Mononuclear cell (primary cell): ENCODE measurements around the gene PXMP2. TPM values are rescaled to one million over a fixed set of nuclear protein-coding genes. Genes with fewer than 3 reads are reported as not detected.
"Not testable (repeated sequence)": the region's sequence is repeated elsewhere in the genome, so short reads cannot be mapped to it uniquely, and the experiment has no call there.

Source experiments
- H3K27me3 ChIP-seq: 2 replicates; pipeline ENCODE4 v1.6.0; 2011; ENCODE audit warnings: low read length, control low read depth; ENCODE audit not compliant: insufficient read depth
- H3K4me1 ChIP-seq: 2 replicates; pipeline ENCODE4 v1.5.1; 2011; ENCODE audit warnings: mild to moderate bottlenecking, low read length, control low read depth; ENCODE audit not compliant: insufficient read depth
- H3K4me3 ChIP-seq: 2 replicates; pipeline ENCODE4 v1.5.1; 2011; ENCODE audit warnings: mild to moderate bottlenecking, low read length, moderate library complexity
- H3K9me3 ChIP-seq: 2 replicates; pipeline ENCODE4 v1.5.1; 2011; ENCODE audit warnings: low read depth, mild to moderate bottlenecking, control low read depth, low read length
- total RNA-seq: library from RNA; depleted of rRNA; stranded (reverse); fragments of >200 nt; gene quantifications from one replicate; pipeline ENCODE4 v1.2.3, GENCODE V29; 2012

PXMP2 gene
- total RNA-seq, 1 donor = 3.0 TPM

DNA sequence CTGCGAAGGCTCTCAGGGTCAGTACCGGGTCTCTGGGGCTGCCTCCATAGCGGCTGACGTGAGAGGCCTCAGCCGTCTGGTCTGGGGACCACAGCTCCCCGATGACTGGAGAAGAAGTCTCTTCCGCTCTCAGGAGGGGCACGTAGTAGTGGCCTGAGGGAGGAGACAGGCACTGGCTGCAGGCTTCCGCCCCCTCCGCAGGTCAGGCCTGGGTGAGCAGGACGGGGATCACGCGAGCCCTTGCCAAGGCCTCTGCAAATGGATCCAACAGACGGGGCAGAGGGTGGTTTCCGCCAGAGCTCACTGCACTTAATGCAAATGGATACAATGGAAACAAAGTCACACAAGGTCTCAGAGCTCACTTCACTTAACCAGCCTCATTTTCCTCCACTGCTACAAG is 49.5 kb downstream of the PXMP2 start:
- H3K9me3 ChIP-seq = no peaks in the 10 kb centered on the region
- H3K4me1 ChIP-seq = no peaks in the 10 kb centered on the region
- no peak overlapping the region for H3K4me3 ChIP-seq
- H3K27me3 ChIP-seq = no peaks in the 10 kb centered on the region

DNA sequence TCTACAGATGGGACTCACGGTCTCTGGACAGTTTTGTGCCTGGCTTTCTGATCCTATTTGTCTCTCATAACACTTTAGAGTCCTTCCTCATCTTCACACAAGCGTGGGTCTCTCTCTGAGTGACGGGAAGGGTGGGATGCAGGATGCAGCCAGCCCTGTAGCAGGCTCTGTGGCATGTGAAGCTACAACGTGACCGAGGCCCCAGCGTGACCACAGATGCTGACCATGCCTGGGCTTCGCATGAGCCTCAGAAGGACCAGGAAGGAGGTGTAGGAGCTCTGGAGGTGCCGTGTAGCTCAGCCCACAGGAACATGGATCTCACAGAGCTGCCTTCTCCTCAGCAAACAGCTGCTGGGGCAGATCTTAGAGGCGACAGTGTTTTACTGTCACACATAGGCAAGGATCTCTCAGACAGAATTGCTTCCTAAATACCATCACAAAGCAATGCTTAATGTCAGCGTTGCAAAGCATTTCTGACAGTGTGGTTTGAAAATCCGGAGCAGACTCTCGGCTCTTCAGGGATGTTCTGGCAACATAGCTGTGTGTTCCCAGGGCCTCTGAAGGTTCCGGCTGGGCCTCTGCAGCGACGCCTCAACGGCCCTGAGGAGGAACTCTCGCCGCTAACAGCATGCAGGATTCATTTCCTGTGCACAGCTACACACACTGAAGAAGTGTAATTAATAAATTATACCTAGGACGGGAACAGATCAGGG is 52.4 kb downstream of the PXMP2 start:
- no peaks in the 10 kb centered on the region for H3K9me3 ChIP-seq
- no peaks in the 10 kb centered on the region for H3K27me3 ChIP-seq
- no peaks in the 10 kb centered on the region for H3K4me1 ChIP-seq
- H3K4me3 ChIP-seq = no peak overlapping the region

DNA sequence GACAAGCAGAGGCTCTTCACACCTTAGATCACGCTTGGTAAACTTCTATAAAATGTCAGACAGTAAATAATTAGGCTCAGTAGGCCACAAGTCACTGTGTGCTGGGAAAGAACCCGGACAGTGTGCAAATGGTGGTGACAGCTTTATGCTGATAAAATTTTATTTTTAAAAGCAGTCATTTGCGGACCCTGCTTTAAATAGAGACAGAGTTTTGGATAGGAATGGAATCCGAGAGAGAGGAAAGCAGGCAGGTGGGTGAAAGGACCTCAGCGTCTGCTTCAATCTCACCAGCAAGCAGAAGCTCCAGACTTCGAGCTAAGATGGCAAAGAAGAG is 52.9 kb downstream of the PXMP2 start:
- Histone ChIP-seq H3K4me3 (no peak overlapping the region), H3K4me1 (no peaks in the 10 kb centered on the region), H3K27me3 (no peaks in the 10 kb centered on the region), H3K9me3 (no peaks in the 10 kb centered on the region)

DNA sequence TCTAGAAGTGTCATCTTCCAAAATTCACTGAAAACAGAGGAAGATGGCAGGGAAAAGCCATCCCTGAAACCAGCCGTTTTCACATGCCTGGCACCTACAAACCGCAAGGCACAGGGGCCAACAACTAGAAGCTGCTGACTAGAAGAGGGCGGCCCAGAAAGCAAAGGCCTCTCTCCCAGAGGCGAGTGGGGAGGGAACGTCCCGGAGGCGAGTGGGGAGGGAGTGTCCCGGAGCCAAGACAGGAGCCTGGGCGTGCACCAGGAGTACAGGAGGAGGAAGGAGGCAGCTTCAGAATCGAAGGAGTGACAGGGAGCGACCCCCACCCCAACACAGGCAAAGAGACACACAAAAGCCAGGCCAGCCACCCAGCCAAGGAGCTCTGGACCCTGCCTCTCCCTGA is 53.3 kb downstream of the PXMP2 start:
- Histone ChIP-seq H3K4me3 (no peak overlapping the region), H3K9me3 (no peaks in the 10 kb centered on the region), H3K4me1 (no peaks in the 10 kb centered on the region), H3K27me3 (no peaks in the 10 kb centered on the region)

DNA sequence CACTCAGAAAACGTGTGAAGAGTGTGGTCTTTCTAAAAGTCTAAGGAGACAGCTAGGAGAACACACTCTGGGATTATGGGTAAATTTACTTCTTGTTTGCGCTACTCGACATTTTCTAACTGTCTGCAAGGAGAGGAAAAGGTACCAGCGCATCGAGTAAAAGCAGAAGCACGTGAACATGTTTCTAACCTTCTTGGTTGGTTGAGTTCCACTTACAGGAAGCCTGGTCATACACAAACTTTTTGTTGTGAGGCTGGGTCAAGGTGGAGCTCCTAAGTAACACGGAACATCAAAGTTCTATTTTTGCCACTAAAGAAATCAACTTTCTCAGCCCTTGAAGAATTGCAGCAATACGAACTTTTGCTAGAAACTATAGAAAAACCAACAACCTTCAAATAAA is 54.2 kb downstream of the PXMP2 start:
- H3K9me3 ChIP-seq = no peaks in the 10 kb centered on the region
- no peaks in the 10 kb centered on the region for H3K4me1 ChIP-seq
- no peaks in the 10 kb centered on the region for H3K27me3 ChIP-seq
- H3K4me3 ChIP-seq = no peak overlapping the region

DNA sequence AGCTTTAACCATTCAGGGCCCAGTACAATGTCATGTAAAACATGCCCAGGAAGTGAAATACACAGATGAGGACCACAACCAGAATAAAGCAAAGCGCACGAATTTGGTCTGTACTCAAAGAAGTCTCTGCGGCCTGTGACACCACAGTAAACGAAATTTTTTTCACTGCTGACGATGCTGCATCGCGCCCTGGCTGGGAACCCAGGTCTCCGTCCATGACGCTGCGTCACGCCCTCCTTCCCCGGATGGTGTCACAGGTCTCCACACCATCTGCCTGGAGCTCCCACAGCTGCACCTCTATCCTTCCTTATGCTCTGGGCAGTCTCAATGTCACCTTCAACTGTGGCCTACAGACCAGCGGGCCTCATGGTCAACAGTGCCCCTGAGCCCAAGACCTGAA is 56.4 kb downstream of the PXMP2 start:
- H3K4me3 ChIP-seq = no peak overlapping the region
- no peaks in the 10 kb centered on the region for H3K4me1 ChIP-seq
- H3K27me3 ChIP-seq = no peaks in the 10 kb centered on the region
- H3K9me3 ChIP-seq = no peaks in the 10 kb centered on the region

DNA sequence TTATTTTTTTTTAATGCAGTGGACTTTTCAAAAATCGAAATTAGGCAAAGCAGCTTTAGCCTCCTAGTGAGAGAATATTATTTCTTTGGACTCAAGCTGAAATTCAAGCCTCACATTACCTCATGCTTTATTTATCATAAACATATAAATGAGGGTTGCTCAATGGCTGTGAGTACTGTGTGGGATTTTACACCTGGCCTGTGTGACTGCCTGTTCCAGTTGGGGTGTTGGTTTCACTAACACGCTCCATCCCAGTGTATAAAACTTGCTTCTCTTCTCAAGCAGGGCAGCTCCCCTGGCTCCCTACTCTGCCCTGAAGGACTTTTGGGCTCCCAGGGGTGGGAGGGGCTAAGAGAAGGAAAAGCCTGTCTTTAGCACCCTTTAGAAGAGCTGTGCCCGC is 59.2 kb downstream of the PXMP2 start:
- H3K27me3 ChIP-seq = no peaks in the 10 kb centered on the region
- H3K4me3 ChIP-seq = no peak overlapping the region
- no peaks in the 10 kb centered on the region for H3K9me3 ChIP-seq
- H3K4me1 ChIP-seq = no peaks in the 10 kb centered on the region

DNA sequence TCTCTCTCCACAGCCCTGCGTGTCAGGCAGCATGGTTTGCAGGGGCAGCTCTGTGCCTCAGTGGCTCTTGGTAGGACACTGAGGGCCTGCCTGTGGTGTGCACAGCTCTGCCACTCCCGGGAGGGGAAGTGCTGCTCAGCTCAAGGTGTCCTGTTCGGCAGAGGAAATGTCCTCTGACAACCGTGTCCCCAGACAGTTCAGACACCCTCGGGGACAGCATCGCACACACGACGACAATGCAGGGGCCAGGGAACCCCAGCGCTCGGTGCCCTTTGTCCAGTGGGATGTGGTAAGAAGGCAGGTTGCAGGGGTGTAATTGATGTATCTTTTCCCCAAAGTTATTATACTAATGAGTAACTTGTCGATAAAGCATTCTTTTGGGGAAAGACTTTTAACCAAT is 60.0 kb downstream of the PXMP2 start:
- no peaks in the 10 kb centered on the region for H3K4me1 ChIP-seq
- H3K9me3 ChIP-seq = no peaks in the 10 kb centered on the region
- no peak overlapping the region for H3K4me3 ChIP-seq
- no peaks in the 10 kb centered on the region for H3K27me3 ChIP-seq

DNA sequence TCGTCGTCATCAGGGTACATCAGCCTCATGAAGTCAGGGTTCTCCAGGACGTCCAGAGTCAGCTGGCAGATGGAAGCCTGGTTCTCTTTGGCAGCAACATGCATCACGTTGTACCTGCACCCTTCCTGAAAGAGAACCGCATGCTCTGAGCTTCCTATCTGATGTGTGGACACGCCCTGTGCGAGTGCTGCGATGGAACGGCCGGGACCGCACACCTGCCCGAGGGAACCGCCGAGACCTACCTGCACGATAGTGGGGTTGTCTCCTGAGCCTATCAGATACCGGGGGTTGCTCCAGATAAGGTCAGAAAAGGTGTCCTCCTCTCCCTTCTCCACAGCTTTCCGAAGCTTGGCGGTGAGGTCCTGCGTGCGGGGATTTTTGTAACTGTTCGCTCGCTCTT is 60.5 kb downstream of the PXMP2 start:
- no peaks in the 10 kb centered on the region for H3K27me3 ChIP-seq
- H3K4me3 ChIP-seq = no peak overlapping the region
- no peaks in the 10 kb centered on the region for H3K9me3 ChIP-seq
- no peaks in the 10 kb centered on the region for H3K4me1 ChIP-seq

DNA sequence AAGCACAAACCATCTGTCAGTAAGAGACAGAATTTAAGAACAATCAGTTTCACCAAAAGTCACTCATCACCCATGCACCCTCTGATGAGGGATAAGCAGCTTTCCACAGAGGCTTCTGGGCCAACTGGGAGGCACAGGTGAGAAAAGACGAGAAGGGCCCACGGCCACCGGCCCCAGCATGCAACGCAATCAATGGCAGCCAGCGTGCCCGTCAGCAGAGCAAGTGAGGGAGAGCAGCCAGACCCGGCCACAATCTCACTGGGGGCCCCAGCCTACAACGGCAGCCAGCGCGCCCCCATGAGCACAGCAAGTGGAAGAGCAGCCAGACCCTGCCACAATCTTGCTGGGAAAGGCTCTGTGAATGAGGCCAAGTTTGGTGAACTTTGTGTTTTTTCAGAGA is 60.9 kb downstream of the PXMP2 start:
- H3K9me3 ChIP-seq = no peaks in the 10 kb centered on the region
- no peak overlapping the region for H3K4me3 ChIP-seq
- no peaks in the 10 kb centered on the region for H3K4me1 ChIP-seq
- H3K27me3 ChIP-seq = no peaks in the 10 kb centered on the region

DNA sequence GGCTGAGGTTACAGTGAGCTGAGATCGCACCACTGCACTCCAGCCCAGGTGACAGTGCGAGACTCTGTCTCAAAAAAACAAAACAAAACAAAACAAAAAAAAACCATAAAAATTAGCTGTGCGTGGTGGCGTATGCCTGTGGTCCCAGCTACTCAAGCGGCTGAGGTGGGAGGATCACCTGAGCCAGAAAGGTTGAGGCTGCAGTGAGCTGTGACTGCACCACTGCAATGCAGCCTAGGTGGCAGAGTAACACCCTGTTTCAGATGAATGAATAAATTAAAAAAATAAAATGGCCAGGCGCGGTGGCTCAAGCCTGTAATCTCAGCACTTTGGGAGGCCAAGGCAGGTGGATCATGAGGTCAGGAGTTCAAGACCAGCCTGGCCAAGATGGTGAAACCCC is 66.3 kb downstream of the PXMP2 start:
- H3K9me3 ChIP-seq, H3K4me1 ChIP-seq: not testable (repeated sequence)

DNA sequence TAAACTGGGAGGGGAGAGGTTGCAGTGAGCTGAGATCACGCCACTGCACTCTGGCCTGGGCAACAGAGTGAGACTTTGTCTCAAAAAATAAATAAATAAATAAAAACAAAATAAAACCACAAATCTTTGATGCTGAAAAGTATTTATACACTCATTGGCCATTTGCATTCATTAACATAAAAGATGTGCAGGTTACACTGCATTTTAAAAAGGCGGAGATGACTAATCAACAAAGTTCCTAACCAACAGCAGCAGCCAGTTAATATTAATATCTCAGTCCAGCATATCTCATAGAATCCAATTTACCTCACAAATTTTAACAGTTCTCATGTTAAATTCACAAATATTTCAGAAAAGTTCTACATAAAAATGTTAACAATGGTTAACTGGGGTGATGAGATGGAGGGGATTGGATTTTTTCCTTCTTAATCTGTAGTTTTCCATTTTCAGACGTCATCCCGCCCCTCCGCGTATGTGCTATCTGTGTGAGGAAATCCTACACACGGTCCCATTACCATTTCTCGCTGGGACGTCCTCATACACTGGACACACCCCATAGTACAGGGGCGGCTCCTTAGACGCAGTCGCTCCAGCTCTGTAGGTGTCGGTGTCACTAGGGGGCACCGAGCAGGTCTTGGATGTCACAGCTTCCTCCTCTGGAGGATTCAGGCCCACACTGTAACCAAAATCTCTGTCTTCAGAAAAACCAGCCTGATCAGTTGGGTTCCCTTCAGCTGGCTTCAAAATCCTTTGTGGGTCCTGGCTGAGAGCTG is 67.0 kb downstream of the PXMP2 start:
- Histone ChIP-seq H3K9me3 (no peaks in the 10 kb centered on the region), H3K4me1 (peaks cover under 1% of the 10 kb centered on the region), H3K27me3 (no peaks in the 10 kb centered on the region), H3K4me3 (no peak overlapping the region)

More for the DNA sequence above, 66.3 kb downstream of the PXMP2 start:
- H3K27me3 ChIP-seq, H3K4me3 ChIP-seq: not testable (repeated sequence)

Other genes with a start within 250 kb of the PXMP2 start
- 13.5 TPM for gene FBRSL1, start 197.4 kb upstream of the PXMP2 start, total RNA-seq
- gene LRCOL1, start 77.0 kb upstream of the PXMP2 start, total RNA-seq = not detected
- gene P2RX2, start 68.8 kb upstream of the PXMP2 start, total RNA-seq = 0.10 TPM
- 19.6 TPM for gene POLE, start 245 bp upstream of the PXMP2 start, total RNA-seq
- 13.9 TPM for gene PGAM5, start 23.3 kb downstream of the PXMP2 start, total RNA-seq
- gene ANKLE2, start 74.2 kb downstream of the PXMP2 start, total RNA-seq = 63.0 TPM
- gene GOLGA3, start 141.3 kb downstream of the PXMP2 start, total RNA-seq = 21.9 TPM
- gene CHFR, start 200.0 kb downstream of the PXMP2 start, total RNA-seq = 51.2 TPM